ENCODE data around the gene GNG7. TPM values are rescaled to one million over a fixed set of nuclear protein-coding genes. Genes with fewer than 3 reads are reported as not detected.

The GNG7 gene
- total and polyA plus RNA-seq, 10 of the 15 experiments (the other 5 are each of a cell fraction or from before 2014, with no cell fraction given) = 1.9 to 13.6 (median 6.5) TPM

DNA sequence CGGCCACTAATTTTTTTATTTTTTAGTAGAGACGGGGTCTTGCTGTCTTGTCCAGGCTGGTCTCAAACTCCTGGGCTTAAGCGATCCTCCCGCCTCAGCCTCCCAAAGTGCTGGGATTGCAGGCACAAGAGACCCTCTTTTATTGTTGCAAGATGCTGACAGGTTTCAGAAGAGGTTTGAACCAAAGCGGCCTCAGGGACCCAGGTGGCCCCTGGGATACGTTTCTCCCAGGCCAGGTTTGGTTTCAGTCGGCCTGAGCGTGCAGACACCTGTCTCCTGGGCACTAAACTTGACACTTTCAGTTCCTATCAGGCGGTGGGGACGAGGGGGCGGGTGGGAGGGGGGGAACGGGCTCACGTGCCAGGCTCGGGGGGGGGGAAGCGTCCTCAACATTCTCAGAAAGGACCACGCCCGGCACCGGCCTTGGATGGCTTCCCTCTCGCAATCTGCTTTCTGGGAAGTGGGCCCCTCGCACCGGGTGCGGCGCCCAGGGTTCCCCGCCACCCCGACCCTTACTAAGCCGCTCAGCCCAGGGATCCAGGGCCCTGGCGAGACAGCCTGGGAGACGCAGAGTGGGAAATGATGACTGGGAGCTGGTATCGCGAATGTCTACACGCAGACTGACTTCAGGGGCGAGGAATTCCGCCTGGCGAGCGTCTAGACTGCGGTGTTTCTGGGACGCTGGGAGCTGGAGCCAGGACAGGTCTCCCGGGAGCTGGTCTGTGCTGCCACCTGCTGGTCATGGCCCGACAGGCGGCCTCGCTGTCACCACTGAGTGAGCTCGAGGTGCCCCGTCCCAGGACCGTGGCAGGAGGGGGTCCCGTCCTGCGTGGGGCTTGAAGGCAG lies 91.6 kb downstream of the GNG7 start (continued):
- TF ChIP-seq, protein P1, sequence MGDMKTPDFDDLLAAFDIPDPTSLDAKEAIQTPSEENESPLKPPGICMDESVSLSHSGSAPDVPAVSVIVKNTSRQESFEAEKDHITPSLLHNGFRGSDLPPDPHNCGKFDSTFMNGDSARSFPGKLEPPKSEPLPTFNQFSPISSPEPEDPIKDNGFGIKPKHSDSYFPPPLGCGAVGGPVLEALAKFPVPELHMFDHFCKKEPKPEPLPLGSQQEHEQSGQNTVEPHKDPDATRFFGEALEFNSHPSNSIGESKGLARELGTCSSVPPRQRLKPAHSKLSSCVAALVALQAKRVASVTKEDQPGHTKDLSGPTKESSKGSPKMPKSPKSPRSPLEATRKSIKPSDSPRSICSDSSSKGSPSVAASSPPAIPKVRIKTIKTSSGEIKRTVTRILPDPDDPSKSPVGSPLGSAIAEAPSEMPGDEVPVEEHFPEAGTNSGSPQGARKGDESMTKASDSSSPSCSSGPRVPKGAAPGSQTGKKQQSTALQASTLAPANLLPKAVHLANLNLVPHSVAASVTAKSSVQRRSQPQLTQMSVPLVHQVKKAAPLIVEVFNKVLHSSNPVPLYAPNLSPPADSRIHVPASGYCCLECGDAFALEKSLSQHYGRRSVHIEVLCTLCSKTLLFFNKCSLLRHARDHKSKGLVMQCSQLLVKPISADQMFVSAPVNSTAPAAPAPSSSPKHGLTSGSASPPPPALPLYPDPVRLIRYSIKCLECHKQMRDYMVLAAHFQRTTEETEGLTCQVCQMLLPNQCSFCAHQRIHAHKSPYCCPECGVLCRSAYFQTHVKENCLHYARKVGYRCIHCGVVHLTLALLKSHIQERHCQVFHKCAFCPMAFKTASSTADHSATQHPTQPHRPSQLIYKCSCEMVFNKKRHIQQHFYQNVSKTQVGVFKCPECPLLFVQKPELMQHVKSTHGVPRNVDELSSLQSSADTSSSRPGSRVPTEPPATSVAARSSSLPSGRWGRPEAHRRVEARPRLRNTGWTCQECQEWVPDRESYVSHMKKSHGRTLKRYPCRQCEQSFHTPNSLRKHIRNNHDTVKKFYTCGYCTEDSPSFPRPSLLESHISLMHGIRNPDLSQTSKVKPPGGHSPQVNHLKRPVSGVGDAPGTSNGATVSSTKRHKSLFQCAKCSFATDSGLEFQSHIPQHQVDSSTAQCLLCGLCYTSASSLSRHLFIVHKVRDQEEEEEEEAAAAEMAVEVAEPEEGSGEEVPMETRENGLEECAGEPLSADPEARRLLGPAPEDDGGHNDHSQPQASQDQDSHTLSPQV (IDR thresholded peaks at IDR 0.05) = no peak
- peak; percentile 93 to 97 (median 94); a peak in 5 of 6 replicates for TF ChIP-seq CTCF (IDR thresholded peaks at IDR 0.05 in 2 of 3, conservative IDR thresholded peaks at IDR 0.05 in 1 of 3; ENCODE audit: control insufficient read depth in 2 of 3, extremely low read depth in 1 of 3, insufficient read depth in 1 of 3, low read depth in 3 of 3, low read length in 3 of 3)
- no peak for TF ChIP-seq SMAD5 (IDR thresholded peaks at IDR 0.05; ENCODE audit: low read depth)
- peak; percentile 39 for TF ChIP-seq PKNOX1 (IDR thresholded peaks at IDR 0.05)
- no peak for TF ChIP-seq NR2C1 (IDR thresholded peaks at IDR 0.05)
- 0 out of 2 replicates have a peak, but pooled peaks have one; percentile 71 for TF ChIP-seq TARDBP (IDR thresholded peaks at IDR 0.05; ENCODE audit: borderline replicate concordance)
- 0 out of 2 replicates have a peak, but pooled peaks have one; percentile 38 for TF ChIP-seq ZSCAN29 (IDR thresholded peaks at IDR 0.05)
- peak; percentile 50 for TF ChIP-seq ATF7 (IDR thresholded peaks at IDR 0.05; ENCODE audit: low read depth)
- TF ChIP-seq NFXL1 (IDR thresholded peaks at IDR 0.05; ENCODE audit: borderline replicate concordance) = no peak
- 0 out of 2 replicates have a peak, but pooled peaks have one; percentile 31 for TF ChIP-seq MYB (IDR thresholded peaks at IDR 0.05; ENCODE audit: borderline replicate concordance, low read depth, low read length)
- TF ChIP-seq IKZF1 (conservative IDR thresholded peaks at IDR 0.05) = peak; percentile 100
- peak; percentile 73 for TF ChIP-seq LARP7 (IDR thresholded peaks at IDR 0.05)
- TF ChIP-seq, protein P2, sequence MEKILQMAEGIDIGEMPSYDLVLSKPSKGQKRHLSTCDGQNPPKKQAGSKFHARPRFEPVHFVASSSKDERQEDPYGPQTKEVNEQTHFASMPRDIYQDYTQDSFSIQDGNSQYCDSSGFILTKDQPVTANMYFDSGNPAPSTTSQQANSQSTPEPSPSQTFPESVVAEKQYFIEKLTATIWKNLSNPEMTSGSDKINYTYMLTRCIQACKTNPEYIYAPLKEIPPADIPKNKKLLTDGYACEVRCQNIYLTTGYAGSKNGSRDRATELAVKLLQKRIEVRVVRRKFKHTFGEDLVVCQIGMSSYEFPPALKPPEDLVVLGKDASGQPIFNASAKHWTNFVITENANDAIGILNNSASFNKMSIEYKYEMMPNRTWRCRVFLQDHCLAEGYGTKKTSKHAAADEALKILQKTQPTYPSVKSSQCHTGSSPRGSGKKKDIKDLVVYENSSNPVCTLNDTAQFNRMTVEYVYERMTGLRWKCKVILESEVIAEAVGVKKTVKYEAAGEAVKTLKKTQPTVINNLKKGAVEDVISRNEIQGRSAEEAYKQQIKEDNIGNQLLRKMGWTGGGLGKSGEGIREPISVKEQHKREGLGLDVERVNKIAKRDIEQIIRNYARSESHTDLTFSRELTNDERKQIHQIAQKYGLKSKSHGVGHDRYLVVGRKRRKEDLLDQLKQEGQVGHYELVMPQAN (conservative IDR thresholded peaks at IDR 0.05) = peak; percentile 53
- TF ChIP-seq HSF1 (IDR thresholded peaks at IDR 0.05; ENCODE audit: low read depth, low read length) = no peak
- peak in 1 of 2 experiments; percentile 79; a peak in 2 of 4 replicates for TF ChIP-seq ETV6 (conservative IDR thresholded peaks at IDR 0.05 in 1 of 2, IDR thresholded peaks at IDR 0.05 in 1 of 2; ENCODE audit: borderline replicate concordance in 1 of 2, low read depth in 1 of 2)
- TF ChIP-seq WRNIP1 (IDR thresholded peaks at IDR 0.05; ENCODE audit: borderline replicate concordance, low read depth, low read length) = 0 out of 2 replicates have a peak, but pooled peaks have one; percentile 74
- peak; percentile 89 for TF ChIP-seq YBX1 (IDR thresholded peaks at IDR 0.05)
- 0 out of 2 replicates have a peak, but pooled peaks have one; percentile 28 for TF ChIP-seq IRF4 (IDR thresholded peaks at IDR 0.05; ENCODE audit: low read depth, low read length)

All from GM12878 (cell line).